H1 (cell line): ENCODE results near the gene SPSB3. TPM values are rescaled to one million over a fixed set of nuclear protein-coding genes. Genes with fewer than 3 reads are reported as not detected.

ENCODE experiments used
- CTCF ChIA-PET: fragments of 300-600 bp; sonication (Branson Sonifier 250); formaldehyde crosslinking; loops from one replicate; lab custom pipeline; 2021; ENCODE audit not compliant: partially characterized antibody; lab: Charles Lee
- POLR2A ChIA-PET: fragments of 300-600 bp; sonication (Branson Sonifier 250); formaldehyde crosslinking; loops from one replicate; lab custom pipeline; 2021; ENCODE audit warnings: inconsistent platforms; ENCODE audit not compliant: partially characterized antibody; lab: Charles Lee
- DNase-seq, 2 experiments: peaks; one replicate each; pipeline versions ENCODE4 v3.0.0 to v3.0.0-alpha.2; 2010 to 2022; ENCODE audit warnings: low spot score in 2 of 2, low read depth in 1 of 2, mixed read lengths in 1 of 2
- FAIRE-seq: peaks from 2 replicates; lab custom pipeline; 2011; peaks lifted over from hg19 to GRCh38; lab: Jason Lieb, UNC
- H2AFZ ChIP-seq: 2 replicates; pipeline ENCODE4 v1.8.1; 2012; ENCODE audit warnings: low read length, inconsistent platforms
- H2AK5ac ChIP-seq: 2 replicates; pipeline ENCODE4 v1.6.1; 2013; ENCODE audit warnings: low read depth, low read length
- H2BK120ac ChIP-seq: replicated peaks from 2 replicates; pipeline ENCODE3; 2013; ENCODE audit warnings: low read depth, low read length, inconsistent platforms
- H2BK12ac ChIP-seq: 2 replicates; pipeline ENCODE4 v1.6.1; 2013; ENCODE audit warnings: low read depth, low read length
- H2BK15ac ChIP-seq: 2 replicates; pipeline ENCODE4 v1.6.1; 2013; ENCODE audit warnings: low read length
- H2BK20ac ChIP-seq: 2 replicates; pipeline ENCODE4 v1.6.1; 2013; ENCODE audit warnings: low read length
- H2BK5ac ChIP-seq: 2 replicates; pipeline ENCODE4 v1.6.1; 2013; ENCODE audit warnings: low read depth, low read length
- H3K14ac ChIP-seq: 2 replicates; pipeline ENCODE4 v1.6.1; 2013; ENCODE audit warnings: inconsistent platforms; ENCODE audit not compliant: insufficient read length
- H3K18ac ChIP-seq: 2 replicates; pipeline ENCODE4 v1.6.1; 2013; ENCODE audit warnings: low read length; ENCODE audit errors: extremely low read depth
- H3K23ac ChIP-seq: 2 replicates; pipeline ENCODE4 v1.6.1; 2013; ENCODE audit warnings: inconsistent platforms; ENCODE audit not compliant: insufficient read length
- H3K23me2 ChIP-seq: 2 replicates; pipeline ENCODE4 v1.6.1; 2013; ENCODE audit warnings: low read depth, low read length
- H3K27ac ChIP-seq: 2 replicates; pipeline ENCODE4 v1.6.1; 2011; ENCODE audit warnings: low read depth, low read length, inconsistent platforms
- H3K27me3 ChIP-seq, 4 experiments: replicated peaks in 1 of 4; 1 replicate in 1 of 4; 2 replicates in 3 of 4; pipeline versions ENCODE4 v1.6.1 to v1.8.1; 2011 to 2013; ENCODE audit warnings: low read length in 3 of 4, mild to moderate bottlenecking in 3 of 4, inconsistent platforms in 2 of 4, mixed read lengths in 2 of 4, moderate library complexity in 1 of 4; ENCODE audit not compliant: control insufficient read depth in 3 of 4, insufficient read depth in 3 of 4; ENCODE audit errors: extremely low read depth in 1 of 4
- H3K36me3 ChIP-seq, 4 experiments: 2 replicates each; pipeline versions ENCODE4 v1.6.1 to v1.8.1; 2011 to 2013; ENCODE audit warnings: mild to moderate bottlenecking in 4 of 4, low read length in 3 of 4, moderate library complexity in 2 of 4, control low read depth in 1 of 4, inconsistent platforms in 1 of 4; ENCODE audit not compliant: insufficient read depth in 4 of 4, control insufficient read depth in 2 of 4
- H3K4ac ChIP-seq: replicated peaks from 2 replicates; pipeline ENCODE3; 2013; ENCODE audit warnings: low read length, low read depth, mixed read lengths, inconsistent platforms; ENCODE audit not compliant: insufficient read length
- H3K4me1 ChIP-seq, 4 experiments: replicated peaks in 1 of 4; 1 replicate in 1 of 4; 2 replicates in 3 of 4; pipeline versions ENCODE4 v1.6.1 to v1.8.1; 2011 to 2013; ENCODE audit warnings: low read length in 3 of 4, inconsistent platforms in 2 of 4, mixed read lengths in 1 of 4; ENCODE audit not compliant: insufficient read depth in 4 of 4, control insufficient read depth in 3 of 4
- H3K4me2 ChIP-seq, 2 experiments: 2 replicates each; pipeline versions ENCODE4 v1.6.1 to v1.8.1; 2011 to 2013; ENCODE audit warnings: low read depth in 2 of 2, low read length in 2 of 2, control low read depth in 1 of 2, inconsistent platforms in 1 of 2, mild to moderate bottlenecking in 1 of 2; ENCODE audit not compliant: insufficient read depth in 1 of 2
- H3K4me3 ChIP-seq, 4 experiments: fragments of 200-600, 300-600 bp in 1 of 4; sonication (generic), shearing (Covaris generic), sonication (Bioruptor Twin) in 1 of 4; 2 replicates each; pipeline versions ENCODE4 v1.5.1 to v1.8.1; 2011 to 2016; ENCODE audit warnings: low read length in 4 of 4, low read depth in 3 of 4, control low read depth in 2 of 4, inconsistent platforms in 2 of 4, mild to moderate bottlenecking in 2 of 4, mixed read lengths in 1 of 4, moderate library complexity in 1 of 4; ENCODE audit not compliant: insufficient read depth in 2 of 4; ENCODE audit errors: extremely low read depth in 1 of 4
- H3K56ac ChIP-seq: replicated peaks from 2 replicates; pipeline ENCODE3; 2013; ENCODE audit warnings: low read depth, mild to moderate bottlenecking, mixed read lengths, low read length, inconsistent platforms; ENCODE audit not compliant: insufficient read length
- H3K79me1 ChIP-seq: 2 replicates; pipeline ENCODE4 v1.6.1; 2013; ENCODE audit warnings: low read depth, low read length, control low read depth
- H3K79me2 ChIP-seq, 2 experiments: 2 replicates each; pipeline versions ENCODE4 v1.6.1 to v1.8.1; 2012 to 2013; ENCODE audit warnings: low read length in 2 of 2, mild to moderate bottlenecking in 2 of 2, inconsistent platforms in 1 of 2; ENCODE audit not compliant: insufficient read depth in 2 of 2, control insufficient read depth in 1 of 2
- H3K9ac ChIP-seq, 4 experiments: replicated peaks in 1 of 4; 1 replicate in 1 of 4; 2 replicates in 3 of 4; pipeline versions ENCODE4 v1.6.1 to v1.8.1; 2011 to 2013; ENCODE audit warnings: low read depth in 3 of 4, low read length in 3 of 4, control low read depth in 2 of 4, mild to moderate bottlenecking in 2 of 4, moderate library complexity in 2 of 4, inconsistent platforms in 1 of 4; ENCODE audit errors: extremely low read depth in 1 of 4
- H3K9me3 ChIP-seq, 2 experiments: 2 replicates each; pipeline versions ENCODE4 v1.6.1 to v1.8.1; 2012 to 2013; ENCODE audit warnings: mild to moderate bottlenecking in 2 of 2, moderate library complexity in 2 of 2, control low read depth in 1 of 2, inconsistent platforms in 1 of 2, low read depth in 1 of 2, low read length in 1 of 2, mixed read lengths in 1 of 2; ENCODE audit not compliant: insufficient read depth in 2 of 2
- H4K20me1 ChIP-seq, 2 experiments: replicated peaks in 1 of 2; 2 replicates each; pipeline versions ENCODE3 to v1.8.1; 2011 to 2013; ENCODE audit warnings: inconsistent platforms in 2 of 2, low read length in 2 of 2, mild to moderate bottlenecking in 1 of 2; ENCODE audit not compliant: insufficient read depth in 2 of 2, control insufficient read depth in 1 of 2
- H4K5ac ChIP-seq: 2 replicates; pipeline ENCODE4 v1.6.1; 2013; ENCODE audit warnings: low read length, low read depth, mixed read lengths, inconsistent platforms; ENCODE audit not compliant: insufficient read length
- H4K8ac ChIP-seq: 2 replicates; pipeline ENCODE4 v1.8.0; 2013; ENCODE audit warnings: mild to moderate bottlenecking, moderate library complexity, low read length, inconsistent platforms; ENCODE audit not compliant: insufficient read depth; ENCODE audit errors: extremely low read depth
- H4K91ac ChIP-seq: replicated peaks from 2 replicates; pipeline ENCODE3; 2013; ENCODE audit warnings: low read length, mixed read lengths, inconsistent platforms; ENCODE audit not compliant: insufficient read length
- CBX8 ChIP-seq: fragments of 300-800, 300-1000 bp; sonication (generic); IDR thresholded peaks from 2 replicates; pipeline ENCODE4 v1.7.1; 2016; ENCODE audit warnings: low read depth, low read length, borderline replicate concordance
- CEBPB ChIP-seq: IDR thresholded peaks from 2 replicates; pipeline ENCODE4 v1.6.1; 2012; ENCODE audit warnings: low read depth, low read length
- CHD2 ChIP-seq: IDR thresholded peaks from 2 replicates; pipeline ENCODE4 v1.6.1; 2012; ENCODE audit warnings: low read length, improper control_type of control experiment
- CREB1 ChIP-seq: IDR thresholded peaks from 2 replicates; pipeline ENCODE4 v1.6.1; 2012; ENCODE audit warnings: inconsistent platforms
- EZH2 ChIP-seq: fragments of 200-600 bp; sonication (generic); IDR thresholded peaks from 2 replicates; pipeline ENCODE4 v1.7.1; 2012; ENCODE audit warnings: low read depth, mild to moderate bottlenecking, moderate library complexity, low read length, inconsistent platforms; ENCODE audit not compliant: severe bottlenecking
- JUN ChIP-seq: IDR thresholded peaks from 2 replicates; pipeline ENCODE4 v1.6.1; 2011; ENCODE audit warnings: low read depth, mild to moderate bottlenecking, improper control_type of control experiment, low read length
- SIRT6 ChIP-seq: IDR thresholded peaks from one replicate; pipeline ENCODE4 v1.7.1; 2012; ENCODE audit warnings: low read length, inconsistent platforms
- SP1 ChIP-seq: IDR thresholded peaks from 2 replicates; pipeline ENCODE4 v1.6.1; 2011; ENCODE audit warnings: low read depth, low read length
- SP4 ChIP-seq: IDR thresholded peaks from 2 replicates; pipeline ENCODE4 v1.6.1; 2012; ENCODE audit warnings: low read length, inconsistent platforms
- TCF12 ChIP-seq: IDR thresholded peaks from 2 replicates; pipeline ENCODE4 v1.6.1; 2011; ENCODE audit warnings: low read depth, mild to moderate bottlenecking, low read length
- ZNF274 ChIP-seq: IDR thresholded peaks from 2 replicates; pipeline ENCODE4 v1.7.0; 2012; ENCODE audit warnings: low read length, borderline replicate concordance; ENCODE audit errors: extremely low read depth
- WGBS, 2 experiments: shearing (Covaris generic) in 1 of 2; methylation state at CpG; one replicate each; pipeline versions ENCODE4 v1.1.6 to v1.1.7; 2013 to 2015; ENCODE audit warnings: low lambda C conversion rate in 2 of 2, mixed read lengths in 2 of 2, inconsistent platforms in 1 of 2, low coverage in 1 of 2, missing lambda C conversion rate in 1 of 2; ENCODE audit not compliant: insufficient replicate concordance in 2 of 2, insufficient coverage in 1 of 2, insufficient read length in 1 of 2; ENCODE audit errors: extremely low coverage in 1 of 2, missing lambda C conversion rate in 1 of 2; 5-methylcytosine and 5-hydroxymethylcytosine counted together
- polyA plus RNA-seq, 7 experiments: library from polyadenylated mRNA; depleted of rRNA in 3 of 7; stranded (reverse) in 5 of 7; unstranded in 2 of 7; fragments of >200 nt in 5 of 7; fragments of 200-250 nt in 2 of 7; gene quantifications; 1 replicate in 5 of 7; 2 replicates in 1 of 7; 4 replicates in 1 of 7; pipeline versions ENCODE4 v1.2.1 to v1.2.3, GENCODE V29; 2011 to 2013; ENCODE audit warnings: missing spikeins in 2 of 7, mixed read lengths in 2 of 7
- total RNA-seq: library from RNA; stranded (reverse); fragmentation: NEBNext Ultra II Directional; extraction: Animal tissue kit (Norgen Biotek cat#: 25700); gene quantifications from 2 replicates; pipeline ENCODE4 v1.2.1, GENCODE V29; 2021
- TF ChIP-seq, protein P1 (sequence below): IDR thresholded peaks from 2 replicates; pipeline ENCODE4 v1.6.1; 2011; ENCODE audit warnings: low read depth, mild to moderate bottlenecking, low read length; ENCODE audit not compliant: insufficient read depth
- TF ChIP-seq, protein P2 (sequence below): IDR thresholded peaks from 2 replicates; pipeline ENCODE4 v1.6.1; 2012; ENCODE audit warnings: inconsistent platforms

Gene SPSB3
- total and polyA plus RNA-seq, 2 of the 8 experiments (the other 6 are each of a cell fraction or from before 2014, with no cell fraction given) = 22.5 to 37.8 TPM

DNA sequence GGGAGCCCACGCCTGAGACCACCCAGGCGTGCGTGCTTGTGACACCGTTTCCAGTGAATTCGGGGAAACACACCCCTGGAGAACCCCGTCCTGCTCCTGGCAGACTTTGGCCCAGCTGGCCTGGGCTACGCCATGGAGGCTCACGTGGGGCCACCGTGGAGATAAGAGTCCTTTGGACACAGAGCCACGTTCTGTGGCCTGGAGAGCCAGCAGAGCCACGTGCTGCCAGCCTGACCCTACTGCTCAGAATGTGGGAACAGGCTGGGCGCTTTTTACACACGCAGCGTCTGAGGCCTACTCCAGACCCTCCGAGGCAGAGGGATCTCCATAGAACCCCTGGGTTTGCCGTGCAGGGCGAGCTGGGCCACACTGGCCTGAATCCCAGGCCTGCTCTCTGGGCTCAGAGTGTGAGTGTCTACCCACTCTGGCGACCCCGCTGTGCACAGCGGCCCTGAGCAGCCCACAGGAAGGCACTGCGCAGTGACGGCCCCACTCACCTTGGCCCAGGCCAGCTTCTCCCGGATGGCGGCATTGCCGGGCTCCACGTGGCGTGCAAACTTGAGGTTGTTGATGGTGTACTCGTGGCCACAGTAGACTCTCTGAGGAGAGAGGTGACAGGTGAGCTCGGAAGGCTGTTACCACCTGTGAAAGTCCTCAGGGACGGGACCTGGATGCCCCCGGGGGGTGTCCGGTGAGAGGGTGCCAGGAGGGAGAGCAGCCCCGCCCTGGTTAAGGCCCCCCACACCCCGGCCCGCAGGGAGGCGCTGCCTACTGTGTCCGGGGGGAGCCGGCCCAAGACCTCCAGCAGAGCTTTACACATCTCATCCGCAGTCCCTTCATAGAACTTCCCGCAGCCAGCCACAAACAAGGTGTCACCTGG lies 34.3 kb upstream of the SPSB3 start:
- Histone ChIP-seq H2BK5ac (no peak overlapping the region), H3K27me3 (no peaks in the 10 kb centered on the region), H3K4me1 (no peaks in the 10 kb centered on the region), H2AK5ac (no peak overlapping the region), H4K8ac (peak overlapping the region; percentile 85), H3K18ac (no peak overlapping the region), H2BK12ac (no peak overlapping the region), H3K14ac (no peak overlapping the region), H2BK120ac (no peak overlapping the region), H3K9ac (no peak overlapping the region), H3K4me2 (no peak overlapping the region), H4K91ac (no peak overlapping the region), H3K79me2 (no peaks in the 10 kb centered on the region), H2BK20ac (no peak overlapping the region), H3K4ac (no peak overlapping the region), H3K4me3 (no peak overlapping the region), H3K56ac (no peak overlapping the region), H2BK15ac (no peak overlapping the region), H3K23ac (no peak overlapping the region), H3K79me1 (no peaks in the 10 kb centered on the region), H3K9me3 (no peaks in the 10 kb centered on the region), H4K20me1 (peaks cover 3 to 4% of the 10 kb centered on the region in 2 experiments), H4K5ac (no peak overlapping the region), H3K23me2 (no peaks in the 10 kb centered on the region), H2AFZ (no peak overlapping the region), H3K36me3 (peaks cover 0 to 9% (median 4%) of the 10 kb centered on the region in 4 experiments; a peak in 4 of 8 replicates), H3K27ac (no peak overlapping the region)
- CTCF ChIA-PET = interaction anchor here (0.8 kb wide), 1 partner anchor 151 kb away, joined by 3 read pairs; no protein-coding TSS in a partner anchor
- DNase-seq (no peak), FAIRE-seq (no peak)
- 92% methylated on average over 38 of the region's 40 CpGs; no CpG with 5 or more reads in 1 of the 2 experiments for WGBS, 2 experiments
- POLR2A ChIA-PET = interaction anchor here (1.3 kb wide), 1 partner anchor 148 kb away, joined by 5 read pairs; the partner anchor contains the start of gene RPS2
- no peak for TF ChIP-seq JUN
- no peak for TF ChIP-seq TCF12
- TF ChIP-seq, protein P1, sequence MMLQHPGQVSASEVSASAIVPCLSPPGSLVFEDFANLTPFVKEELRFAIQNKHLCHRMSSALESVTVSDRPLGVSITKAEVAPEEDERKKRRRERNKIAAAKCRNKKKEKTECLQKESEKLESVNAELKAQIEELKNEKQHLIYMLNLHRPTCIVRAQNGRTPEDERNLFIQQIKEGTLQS = no peak
- no peak for TF ChIP-seq CBX8
- no peak for TF ChIP-seq CEBPB
- TF ChIP-seq SP1 = no peak
- TF ChIP-seq SP4 = no peak
- TF ChIP-seq CREB1 = no peak
- TF ChIP-seq EZH2 = no peak
- TF ChIP-seq SIRT6 = no peak
- TF ChIP-seq, protein P2, sequence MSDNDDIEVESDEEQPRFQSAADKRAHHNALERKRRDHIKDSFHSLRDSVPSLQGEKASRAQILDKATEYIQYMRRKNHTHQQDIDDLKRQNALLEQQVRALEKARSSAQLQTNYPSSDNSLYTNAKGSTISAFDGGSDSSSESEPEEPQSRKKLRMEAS = no peak
- TF ChIP-seq ZNF274 = no peak
- no peak for TF ChIP-seq CHD2
